IPS DF 19.7 (cell line): ENCODE data around the gene WNT3A.
"Not testable (repeated sequence)": the region's sequence is repeated elsewhere in the genome, so short reads cannot be mapped to it uniquely, and the experiment has no call there.

Experiments used
- DNase-seq: peaks from one replicate; pipeline ENCODE4 v3.0.0-alpha.2; 2013; ENCODE audit warnings: low read depth, low spot score

The WNT3A gene

DNA sequence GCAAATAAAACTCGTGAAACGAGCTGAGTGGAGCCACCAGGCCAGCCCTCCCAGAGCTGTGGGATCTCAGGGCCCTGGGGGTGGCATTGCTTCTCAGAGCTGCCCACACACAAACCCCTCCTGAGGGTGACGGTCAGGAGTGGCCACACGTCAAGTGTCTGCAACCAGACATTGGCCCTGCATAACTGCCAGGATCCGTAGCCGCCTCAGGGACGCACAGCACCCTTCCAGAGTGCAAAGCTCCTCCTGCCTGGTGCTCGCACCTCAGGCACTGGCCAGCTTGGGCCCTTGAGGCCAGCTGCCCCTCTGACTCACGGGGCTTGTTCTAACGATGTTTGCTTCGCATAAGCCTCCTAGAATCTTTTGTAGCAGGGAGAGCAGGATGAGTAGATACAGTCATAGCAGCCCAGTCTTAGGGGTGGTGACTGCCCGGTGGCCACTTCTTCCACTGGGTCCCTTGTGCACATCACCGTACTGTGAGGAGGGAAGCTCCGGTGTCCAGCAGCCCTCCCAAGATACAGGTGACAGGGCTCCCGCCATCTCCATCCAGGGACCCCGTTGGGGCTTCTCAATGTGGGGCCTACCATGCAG is 5.0 kb downstream of the WNT3A start:
- DNase-seq, result no peak

DNA sequence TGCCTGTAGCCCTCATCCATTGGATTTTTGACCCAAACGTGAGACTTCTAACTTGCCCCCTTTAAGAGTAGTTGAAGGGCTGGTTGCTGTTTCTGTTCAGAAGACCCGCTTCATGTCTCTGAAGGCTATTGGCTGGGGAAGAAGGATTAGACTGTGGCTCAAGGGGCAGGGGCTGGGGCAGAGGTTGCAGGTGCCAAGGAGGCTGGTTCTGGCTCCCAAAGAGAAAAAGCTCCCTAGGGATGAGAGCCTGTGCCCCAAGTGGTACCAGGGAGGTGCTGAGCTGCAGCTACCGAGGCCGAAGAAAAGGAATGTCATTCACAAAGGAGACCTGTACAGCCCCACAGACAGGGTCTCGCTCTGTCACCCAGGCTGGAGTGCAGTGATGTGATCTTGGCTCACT is 5.8 kb downstream of the WNT3A start:
- DNase-seq, result no peak

DNA sequence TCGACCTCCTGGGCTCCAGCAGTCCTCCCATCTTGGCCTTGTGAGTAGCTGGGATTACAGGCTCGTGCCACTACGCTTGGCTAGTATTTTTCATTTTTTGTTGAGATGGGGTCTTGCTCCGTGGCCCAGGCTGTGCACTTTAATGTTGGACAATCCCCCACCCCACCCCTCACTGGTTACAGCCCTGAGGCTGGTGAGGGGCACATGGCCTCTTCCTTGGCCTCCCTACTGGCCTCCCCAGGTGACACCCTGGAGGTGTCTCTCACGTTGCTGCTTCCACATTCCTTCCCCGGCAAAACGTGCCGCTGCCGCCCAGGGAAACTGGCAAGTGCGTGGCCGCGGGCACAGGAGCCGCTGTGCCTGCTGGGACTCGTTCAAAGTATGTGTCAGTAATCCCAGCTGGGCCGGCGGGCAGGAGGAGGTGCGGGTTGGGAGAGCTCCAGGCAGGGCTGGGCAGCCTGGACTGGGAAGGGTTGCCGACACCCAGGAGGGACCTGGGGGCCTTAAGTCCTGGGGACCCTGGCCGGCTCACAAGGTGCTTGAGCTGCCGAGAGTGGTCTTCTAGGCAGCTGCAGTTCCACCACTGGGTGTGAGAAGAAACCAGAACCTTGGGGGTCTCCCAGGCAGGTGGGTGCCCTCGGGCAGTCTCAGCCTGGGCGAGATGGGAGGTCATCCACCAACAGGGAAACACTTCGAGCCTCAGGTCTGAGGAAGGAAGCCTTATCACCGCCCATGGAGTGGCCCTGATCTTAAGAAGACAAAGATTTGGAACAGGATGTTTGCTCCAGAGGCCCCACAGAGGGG is 6.5 kb downstream of the WNT3A start:
- no peak for DNase-seq

DNA sequence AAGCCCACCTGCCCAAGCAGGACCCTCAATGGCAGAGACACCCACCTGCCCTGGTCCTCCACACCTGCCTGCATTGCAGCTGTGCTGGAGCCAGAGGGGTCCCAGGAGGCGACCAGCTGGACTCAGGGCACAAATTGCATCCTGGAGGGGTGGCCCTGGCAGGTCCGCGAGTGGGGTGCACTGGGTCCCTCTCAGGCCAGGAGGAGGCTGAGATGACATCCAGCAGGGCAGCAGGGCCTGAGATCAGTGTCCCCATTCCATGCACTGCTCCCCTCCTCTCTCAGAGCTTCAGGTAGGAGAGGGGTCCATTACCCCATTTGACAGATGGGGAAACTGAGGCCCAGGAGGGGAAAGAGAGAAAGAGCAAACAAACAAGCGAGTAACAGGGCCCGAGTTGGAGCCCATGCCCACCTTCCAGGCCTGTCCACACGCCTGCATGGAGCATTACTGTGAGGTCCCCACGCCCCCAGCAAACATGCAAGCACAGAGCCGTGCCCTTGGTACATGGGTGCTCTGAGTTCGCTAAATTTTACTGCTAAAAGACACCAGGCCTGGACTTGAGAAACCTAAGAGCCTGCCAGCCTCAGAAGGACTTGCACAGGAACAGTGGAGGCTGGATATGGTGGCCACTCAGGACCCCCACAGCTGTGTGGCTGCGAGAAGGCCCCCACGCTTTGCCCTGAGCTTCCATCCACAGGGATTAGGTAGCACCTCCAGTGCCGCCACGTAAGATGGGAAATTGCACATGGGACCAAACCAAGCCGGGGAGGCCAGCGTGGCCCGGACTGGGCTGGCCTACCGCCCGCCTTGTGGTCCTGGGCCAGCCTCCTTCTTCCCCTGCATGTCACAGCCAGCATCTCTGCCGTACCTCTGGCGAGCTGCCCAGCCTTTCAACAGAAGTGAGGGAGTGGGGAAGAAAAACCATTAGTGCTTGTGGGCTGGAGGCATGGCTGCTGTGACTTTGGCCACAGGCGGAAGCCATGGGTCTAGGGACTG is 7.4 kb downstream of the WNT3A start:
- no peak for DNase-seq

DNA sequence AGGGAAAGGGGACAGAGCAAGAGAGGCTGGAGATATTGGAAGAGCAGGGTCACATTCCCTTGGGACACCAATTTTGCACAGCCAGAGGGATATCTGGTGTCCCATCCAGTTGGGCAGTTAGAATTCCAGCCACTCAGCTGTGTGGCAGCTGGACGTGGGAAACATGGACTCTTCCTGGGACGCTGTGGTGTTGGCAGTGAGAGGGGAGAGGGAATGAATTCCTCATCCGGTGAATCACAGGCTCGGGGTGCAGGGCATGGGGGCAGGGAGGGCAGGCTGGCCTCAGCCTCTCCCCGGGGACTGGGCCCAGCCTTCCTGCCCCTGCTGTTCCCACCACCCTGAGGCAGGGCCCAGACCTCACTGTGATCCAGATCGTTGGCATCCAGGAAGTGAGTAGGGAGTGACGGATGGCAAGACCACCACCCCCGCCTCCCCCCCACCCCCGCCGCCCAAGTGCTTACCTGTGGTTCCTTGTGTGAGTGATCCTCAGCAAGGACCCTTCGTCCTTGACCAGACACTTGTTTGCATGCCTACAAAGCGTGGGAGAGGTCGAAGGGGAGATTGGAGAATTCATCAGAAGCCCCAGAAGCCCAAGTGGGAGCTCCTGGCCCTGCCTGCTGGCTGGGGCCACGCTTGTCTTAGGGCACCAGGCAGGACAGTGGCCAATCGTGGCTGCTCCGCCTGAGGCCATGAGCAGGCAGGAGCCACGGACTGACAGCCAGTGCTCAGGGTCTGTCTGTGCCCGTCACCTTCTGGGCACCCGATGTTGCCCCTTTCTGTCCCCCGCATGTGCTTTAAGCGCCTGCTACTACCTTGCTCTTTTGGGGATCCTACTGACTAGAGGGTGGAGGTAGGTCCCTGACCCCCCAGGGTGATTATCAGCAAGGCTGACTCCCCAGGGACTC is 8.7 kb downstream of the WNT3A start:
- no peak for DNase-seq

DNA sequence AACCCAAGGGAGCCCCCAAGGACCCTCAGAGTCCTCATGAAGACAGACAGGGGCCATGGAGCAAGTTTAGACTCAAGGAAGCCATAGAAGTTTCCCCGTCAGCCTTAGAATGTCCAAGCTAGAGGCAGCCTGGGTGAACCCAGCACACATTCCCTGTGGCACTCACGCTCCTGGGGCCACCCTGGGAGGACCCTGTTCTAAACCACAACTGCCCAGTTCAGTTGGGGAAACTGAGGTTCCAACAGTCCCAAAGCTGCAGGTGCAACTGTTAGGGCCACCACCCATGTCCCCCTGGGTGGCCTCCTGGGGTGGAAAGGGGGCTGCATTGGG is 9.3 kb downstream of the WNT3A start:
- DNase-seq, result no peak

DNA sequence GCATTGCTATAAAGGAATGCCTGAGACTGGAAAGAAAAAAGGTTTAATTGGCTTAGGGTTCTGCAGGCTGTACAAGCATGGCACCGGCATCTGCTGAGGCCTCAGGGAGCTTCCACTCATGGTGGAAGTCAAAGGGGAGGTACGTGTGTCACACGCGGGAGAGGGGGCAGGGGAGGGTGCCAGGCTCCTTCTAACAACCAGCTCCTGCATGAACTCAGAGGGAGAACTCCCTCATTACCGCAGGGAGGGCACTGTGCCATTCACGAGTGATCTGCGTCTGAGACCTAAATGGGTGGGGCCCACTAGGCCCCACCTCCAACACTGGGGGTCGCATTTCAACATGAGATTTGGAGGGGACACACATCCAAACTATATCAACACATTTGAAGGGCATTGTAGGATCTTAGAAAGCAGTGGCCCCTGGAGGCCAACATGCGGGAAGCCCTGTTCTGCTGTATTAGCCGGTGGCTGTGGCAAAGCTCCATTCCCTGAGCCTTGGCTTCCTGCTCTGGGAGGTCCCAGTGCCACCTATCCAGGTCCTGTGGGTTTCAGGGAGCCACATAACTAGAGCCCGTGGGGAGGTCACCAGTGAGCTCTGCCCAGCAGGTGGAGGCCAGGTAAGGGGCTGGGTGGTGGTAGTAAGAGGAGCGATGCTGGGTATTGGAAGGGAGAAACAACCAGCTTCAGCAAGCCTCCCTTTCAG is 10.0 kb downstream of the WNT3A start:
- no peak for DNase-seq

DNA sequence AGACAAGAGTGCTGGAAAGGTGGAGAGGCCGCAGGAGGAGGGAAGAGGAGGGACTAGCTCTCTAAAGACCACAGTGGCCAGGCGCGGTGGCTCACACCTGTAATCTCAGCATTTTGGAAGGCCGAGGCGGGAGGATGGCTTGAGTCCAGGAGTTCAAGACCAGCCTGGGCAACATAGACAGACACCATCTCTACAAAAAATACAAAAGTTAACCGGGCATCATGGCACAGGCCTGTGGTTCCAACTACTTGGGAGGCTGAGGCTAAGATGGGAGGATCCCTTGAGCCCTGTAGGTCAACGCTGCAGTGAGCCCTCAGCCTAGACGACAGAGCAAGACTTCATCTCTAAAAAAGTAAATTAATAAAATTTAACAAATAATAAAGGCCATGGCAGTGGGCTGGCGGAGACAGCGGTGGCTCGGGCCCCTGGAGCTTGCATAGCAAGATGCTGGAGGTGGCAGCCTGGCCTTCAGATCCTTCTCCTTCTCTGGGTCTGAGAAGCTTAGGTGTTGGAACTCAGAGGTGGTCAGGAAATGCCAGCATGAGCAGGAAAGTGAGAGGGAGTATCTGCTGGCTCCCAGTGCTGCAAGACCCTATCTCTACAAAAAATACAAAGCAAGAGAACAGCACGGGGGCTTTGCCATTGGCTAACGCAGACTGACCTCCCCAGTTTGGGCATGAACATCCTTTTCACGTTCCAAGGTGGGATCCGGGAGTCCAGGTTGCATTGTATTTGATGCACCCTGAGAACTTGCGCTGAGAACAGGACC is 10.7 kb downstream of the WNT3A start:
- no peak for DNase-seq

DNA sequence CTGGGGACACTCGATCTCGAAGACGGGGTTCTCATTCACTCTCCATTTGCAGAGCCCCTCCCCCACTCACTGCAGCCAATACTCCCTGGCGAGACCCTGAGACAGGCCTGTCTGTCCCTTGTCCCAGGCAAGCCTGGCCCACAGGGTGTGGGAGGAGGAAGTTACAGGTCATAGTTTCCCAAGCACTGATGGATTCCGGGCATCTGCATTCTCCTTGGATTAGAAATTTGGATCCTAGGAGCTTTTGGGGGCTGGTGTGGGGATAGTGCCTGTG is 11.3 kb downstream of the WNT3A start:
- no peak for DNase-seq

DNA sequence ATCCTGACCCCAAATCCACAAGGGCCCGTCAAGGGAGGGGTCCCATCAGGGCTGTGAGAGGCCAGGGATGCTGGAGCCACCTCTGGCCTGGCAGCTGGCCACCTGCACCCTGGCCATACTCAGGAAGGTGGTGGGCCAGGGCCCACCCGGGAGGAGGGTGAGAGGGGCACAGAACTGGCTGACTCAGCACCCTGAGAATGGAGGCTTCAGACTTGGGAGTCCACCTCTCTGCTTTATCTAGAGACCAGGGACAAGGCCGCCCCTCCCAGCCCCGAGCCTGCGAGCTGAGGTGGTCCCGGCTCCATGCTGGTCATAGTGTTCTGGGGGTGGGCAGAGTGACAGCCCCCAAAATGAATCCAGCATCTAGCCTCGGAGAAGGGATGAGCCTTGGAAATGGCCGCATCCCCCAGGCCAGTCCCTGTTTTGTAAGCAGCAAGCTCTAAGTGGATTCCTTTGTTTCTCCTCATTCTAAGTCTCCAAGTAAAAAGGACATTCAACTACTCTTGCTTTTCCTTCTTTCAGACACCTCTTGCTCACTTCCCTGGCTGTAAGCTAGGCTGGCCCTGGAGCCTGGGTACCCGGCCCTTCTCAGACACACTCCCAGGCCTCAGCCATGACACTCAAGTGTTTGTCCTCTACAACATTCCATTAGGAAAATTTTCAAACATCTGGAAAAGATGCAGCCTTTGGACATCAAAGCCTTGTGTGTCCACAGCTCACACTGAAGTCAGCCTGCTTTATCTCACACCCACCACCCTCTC is 12.3 kb downstream of the WNT3A start:
- DNase-seq, result no peak

DNA sequence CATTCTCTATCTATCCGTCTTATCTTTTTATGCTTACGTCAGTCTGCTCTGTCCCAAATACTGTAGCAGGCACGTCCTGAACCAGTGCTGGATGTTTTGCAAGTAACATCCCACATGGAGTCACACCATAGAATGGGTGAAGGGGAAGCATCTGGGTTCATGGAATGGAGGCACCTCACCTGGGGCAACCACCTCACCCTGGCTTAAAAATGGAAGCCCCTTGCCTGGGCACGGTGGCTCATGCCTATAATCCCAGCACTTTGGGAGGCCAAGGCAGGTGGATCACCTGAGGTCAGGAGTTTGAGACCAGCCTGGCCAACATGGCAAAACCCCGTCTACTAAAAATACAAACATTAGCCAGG is 12.9 kb downstream of the WNT3A start:
- not testable (repeated sequence) for DNase-seq

DNA sequence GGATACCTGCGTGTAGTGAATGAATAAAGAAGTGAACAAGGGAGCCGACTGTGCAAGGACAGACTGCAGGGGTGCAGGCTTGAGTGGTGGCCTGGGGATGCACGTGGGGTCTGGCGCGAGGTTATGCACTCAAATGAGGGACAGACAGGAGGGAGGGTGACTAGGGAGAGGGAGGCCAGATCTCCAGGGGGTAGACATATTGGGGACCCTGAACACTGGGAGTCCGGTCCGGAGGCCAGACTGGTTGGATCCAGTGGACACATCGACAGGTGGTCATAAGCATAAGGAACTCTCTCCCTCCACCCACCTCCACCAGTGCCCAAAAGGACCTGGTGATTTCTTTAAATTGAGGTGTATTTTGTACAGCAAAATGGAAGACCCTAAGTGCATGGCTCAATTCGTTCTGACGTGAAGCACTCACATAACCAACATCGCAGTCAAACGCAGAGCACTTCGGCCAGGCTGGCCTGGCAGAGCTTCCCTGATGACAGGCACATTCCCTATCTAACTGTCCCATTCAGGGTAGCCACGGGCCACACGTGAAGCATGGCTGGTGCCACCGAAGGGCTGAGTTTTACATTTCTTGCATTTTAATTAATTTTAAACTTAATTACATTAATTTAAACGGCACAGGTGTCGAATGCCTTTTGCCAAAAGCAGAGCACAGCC is 14.0 kb downstream of the WNT3A start:
- DNase-seq, result no peak

DNA sequence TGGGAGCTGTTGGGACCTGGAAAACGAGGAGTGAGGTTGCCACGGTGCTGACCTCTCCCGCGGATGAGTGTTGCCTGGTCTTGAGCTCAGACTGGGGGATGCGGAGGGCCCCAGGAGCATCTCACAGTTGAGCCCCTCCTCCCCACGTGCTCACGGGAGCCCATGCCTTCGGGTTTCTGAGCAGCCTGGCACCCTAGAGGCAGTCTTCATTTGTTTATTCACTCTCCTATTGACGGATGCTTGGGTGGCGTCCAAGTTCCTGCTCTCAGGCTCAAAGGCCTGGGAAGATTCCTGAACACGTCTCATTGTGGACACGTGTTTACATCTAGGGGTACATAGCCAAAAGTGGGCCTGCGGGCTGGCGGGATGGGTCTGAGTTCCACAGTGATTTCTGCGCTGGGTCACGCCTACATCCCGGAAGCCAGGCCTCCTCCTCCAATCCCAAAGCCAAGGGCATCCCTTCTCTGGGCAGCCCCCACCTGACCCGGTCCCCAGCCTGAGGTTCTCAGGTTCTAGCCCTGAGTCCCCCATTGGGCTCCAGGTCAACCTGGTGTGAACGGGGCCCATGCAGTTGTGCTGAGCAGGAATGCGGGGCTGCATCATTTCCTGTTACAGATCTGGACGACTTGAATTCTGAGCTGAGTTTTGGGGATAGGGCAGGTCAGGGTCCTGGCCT is 14.7 kb downstream of the WNT3A start:
- no peak for DNase-seq

DNA sequence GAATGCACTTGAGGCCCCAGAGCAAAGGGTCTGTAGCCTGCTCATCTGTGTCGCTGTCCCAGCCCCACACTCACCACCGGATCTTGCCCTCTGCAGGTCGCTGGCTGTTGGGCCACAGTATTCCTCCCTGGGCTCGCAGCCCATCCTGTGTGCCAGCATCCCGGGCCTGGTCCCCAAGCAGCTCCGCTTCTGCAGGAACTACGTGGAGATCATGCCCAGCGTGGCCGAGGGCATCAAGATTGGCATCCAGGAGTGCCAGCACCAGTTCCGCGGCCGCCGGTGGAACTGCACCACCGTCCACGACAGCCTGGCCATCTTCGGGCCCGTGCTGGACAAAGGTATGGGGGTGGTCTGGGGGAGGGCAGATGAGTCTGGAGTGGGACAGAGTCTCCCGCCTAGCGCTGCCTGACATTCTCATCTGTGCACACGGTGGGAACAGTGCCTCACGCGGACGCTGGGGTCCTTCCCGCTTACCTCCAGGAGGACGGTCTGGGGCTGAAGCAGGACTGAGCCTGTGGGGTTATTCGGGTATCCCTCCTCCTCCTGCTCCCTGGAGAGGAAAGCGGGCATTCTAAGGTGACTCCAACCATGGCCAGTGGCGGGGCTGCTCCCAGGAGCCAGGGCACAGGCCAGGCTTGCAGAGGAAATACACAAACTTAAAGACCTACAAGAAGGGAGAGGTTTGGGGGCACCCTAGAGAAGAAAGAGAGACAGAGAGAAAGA is 15.9 kb downstream of the WNT3A start:
- DNase-seq, result no peak

DNA sequence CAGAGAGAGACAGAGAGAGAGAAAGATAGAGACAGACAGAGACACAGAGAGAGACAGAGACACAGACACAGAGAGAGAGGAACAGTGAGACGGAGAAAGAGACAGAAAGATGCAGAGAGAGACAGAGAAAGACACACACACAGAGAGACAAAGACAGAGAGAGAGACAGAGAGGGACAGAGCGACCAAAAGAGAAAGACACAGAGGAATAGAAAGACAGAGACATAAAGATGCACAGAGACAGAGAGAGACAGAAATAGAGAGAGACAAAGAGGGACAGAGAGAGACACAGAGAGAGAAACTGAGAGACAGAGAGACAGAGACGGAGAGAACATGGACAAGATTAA is 16.5 kb downstream of the WNT3A start:
- no peak for DNase-seq

DNA sequence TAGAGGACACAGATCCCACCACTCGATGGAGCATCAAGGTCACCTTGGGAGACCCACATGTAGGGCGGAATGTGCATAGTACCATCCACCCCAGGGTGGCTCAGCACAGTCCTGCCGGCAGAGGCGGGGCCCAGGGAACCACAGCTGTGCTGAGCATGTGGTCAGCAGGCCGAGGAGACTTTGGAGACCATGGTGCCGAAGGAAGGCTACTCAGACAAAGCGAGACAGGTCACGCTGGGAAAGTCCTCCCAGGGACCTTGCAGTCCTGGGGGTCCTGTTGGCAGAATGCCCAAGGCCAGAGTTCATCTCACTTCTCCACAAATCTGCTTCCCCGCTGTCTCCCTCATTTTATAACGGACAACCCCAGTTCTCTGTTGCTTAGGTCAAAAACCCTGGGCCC is 22.5 kb downstream of the WNT3A start:
- DNase-seq, result no peak

DNA sequence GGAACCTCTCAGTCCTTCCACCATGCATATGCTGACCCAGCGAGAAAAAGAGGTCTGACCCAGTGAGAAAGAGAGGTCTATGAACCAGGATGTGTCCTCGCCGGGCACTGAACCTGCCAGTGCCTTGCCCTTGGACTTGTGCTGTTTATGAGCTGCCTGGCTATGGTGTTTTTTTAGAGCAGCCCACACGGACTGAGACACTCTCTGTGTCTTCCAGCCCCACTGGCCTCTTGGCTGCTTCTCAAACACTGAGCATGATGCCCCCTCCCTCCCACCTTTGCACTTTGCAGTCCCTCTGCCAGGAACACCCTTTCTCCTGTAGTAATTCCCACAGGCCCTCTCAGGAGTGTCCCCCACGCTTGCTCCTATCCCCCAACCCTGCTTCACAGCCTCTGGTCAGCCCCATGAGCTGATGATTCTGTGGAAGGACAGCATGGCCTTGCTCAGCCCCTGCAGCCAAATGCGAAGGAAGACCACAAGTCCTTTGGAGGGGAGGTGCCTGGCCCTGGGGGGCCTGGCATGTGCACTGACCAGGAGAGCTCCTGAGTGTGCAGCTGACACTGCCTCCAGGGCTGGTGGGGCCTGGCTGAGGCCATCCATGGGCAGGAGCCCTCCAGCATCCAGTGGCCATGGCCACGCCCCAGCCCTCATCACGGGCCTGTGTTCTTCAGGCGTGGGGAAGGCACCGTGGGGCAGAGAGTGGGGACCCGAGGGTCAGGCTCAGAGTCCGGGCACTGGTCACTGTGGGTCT is 23.8 kb downstream of the WNT3A start:
- DNase-seq, result no peak
